Left renal pelvis (tissue), 4 donors: Measurements from ENCODE around the gene MED25. TPM values are rescaled to one million over a fixed set of nuclear protein-coding genes. Genes with fewer than 3 reads are reported as not detected.
"Not testable (repeated sequence)": the region's sequence is repeated elsewhere in the genome, so short reads cannot be mapped to it uniquely, and the experiment has no call there.

Experiments used
- DNase-seq, 4 donors: peaks; one replicate each; pipeline ENCODE4 v3.0.0-alpha.2; 2013; ENCODE audit warnings: low read depth in 4 of 4, low spot score in 3 of 4
- polyA plus RNA-seq, 4 donors: library from polyadenylated mRNA; unstranded; fragments of 120-200 nt; gene quantifications; one replicate each; pipeline ENCODE4 v1.2.1, GENCODE V29; 2013; ENCODE audit not compliant: insufficient read length in 4 of 4

MED25 gene
- polyA plus RNA-seq, 4 donors = 43.9 to 76.8 (median 64.9) TPM

- DNase-seq = peak; percentile 94 to 98 (median 97)
Observed at GRCh38 chr19:49812997-49813861, 4.9 kb upstream of the MED25 start, which contains the start of gene FUZ. Gene FUZ, minus strand, starts transcription at chr19:49813292. Its CDS starts 186 bp downstream, at chr19:49813106.

- no peak for DNase-seq
Observed at GRCh38 chr19:49814010-49814409, 4.1 kb upstream of the MED25 start.

GRCh38 chr19:49816590-49816989 is 1.5 kb upstream of the MED25 start:
- DNase-seq = no peak

- DNase-seq = no peak
Observed at GRCh38 chr19:49818649-49819370, 721 bp downstream of the MED25 start.

GRCh38 chr19:49819452-49820115 is 1.5 kb downstream of the MED25 start:
- not testable (repeated sequence) for DNase-seq

GRCh38 chr19:49820125-49820524 is 2.0 kb downstream of the MED25 start:
- DNase-seq = no peak

GRCh38 chr19:49823472-49823871 is 5.4 kb downstream of the MED25 start:
- no peak for DNase-seq

- DNase-seq = no peak
Observed at GRCh38 chr19:49824662-49825061, 6.6 kb downstream of the MED25 start.

- DNase-seq = no peak
Observed at GRCh38 chr19:49827034-49827433, 8.9 kb downstream of the MED25 start.

GRCh38 chr19:49829200-49829599 is 11.1 kb downstream of the MED25 start:
- DNase-seq = no peak

GRCh38 chr19:49829721-49830120 is 11.6 kb downstream of the MED25 start:
- DNase-seq = no peak

- no peak for DNase-seq
Observed at GRCh38 chr19:49830766-49831165, 12.7 kb downstream of the MED25 start.

GRCh38 chr19:49831592-49831991 is 13.5 kb downstream of the MED25 start:
- no peak for DNase-seq

- DNase-seq = no peak
Observed at GRCh38 chr19:49832556-49832955, 14.5 kb downstream of the MED25 start.

- no peak for DNase-seq
Observed at GRCh38 chr19:49833599-49833998, 15.5 kb downstream of the MED25 start.

GRCh38 chr19:49835562-49835961 is 17.5 kb downstream of the MED25 start:
- DNase-seq = no peak

- DNase-seq = no peak
Observed at GRCh38 chr19:49836176-49837008, 18.3 kb downstream of the MED25 start.

- DNase-seq = no peak
Observed at GRCh38 chr19:49837009-49837310, 18.9 kb downstream of the MED25 start.

GRCh38 chr19:49837425-49837824 is 19.3 kb downstream of the MED25 start:
- no peak for DNase-seq

GRCh38 chr19:49838885-49839588 is 20.9 kb downstream of the MED25 start:
- DNase-seq = no peak
